HG02588 (cell line): ENCODE results near the gene ST8SIA2.

Experiments used
- ATAC-seq: cut with Tn5 transposase; IDR thresholded peaks from one replicate; pipeline ENCODE4 v1.9.1; 2021; ENCODE audit warnings: mild to moderate bottlenecking, moderate library complexity; ENCODE audit not compliant: unreplicated experiment

Gene ST8SIA2

GRCh38 chr15:92393071-92393979, at the start of gene ST8SIA2:
TSS of gene ST8SIA2 (plus strand) at chr15:92393881. CDS start at chr15:92394065, 184 bp downstream.
- ATAC-seq, result no peak

GRCh38 chr15:92343924-92344643, 49.6 kb upstream of the ST8SIA2 start:
- no peak for ATAC-seq

- ATAC-seq, result no peak
Observed at GRCh38 chr15:92346063-92346462, 47.6 kb upstream of the ST8SIA2 start.

- ATAC-seq, result no peak
Observed at GRCh38 chr15:92355307-92355706, 38.4 kb upstream of the ST8SIA2 start.

- no peak for ATAC-seq
Observed at GRCh38 chr15:92361321-92362000, 32.2 kb upstream of the ST8SIA2 start.

- no peak for ATAC-seq
Observed at GRCh38 chr15:92362001-92362350, 31.7 kb upstream of the ST8SIA2 start.

- ATAC-seq, result no peak
Observed at GRCh38 chr15:92365084-92365483, 28.6 kb upstream of the ST8SIA2 start.

GRCh38 chr15:92365906-92366305, 27.8 kb upstream of the ST8SIA2 start:
- no peak for ATAC-seq

- no peak for ATAC-seq
Observed at GRCh38 chr15:92366381-92366780, 27.3 kb upstream of the ST8SIA2 start.

GRCh38 chr15:92375057-92375456, 18.6 kb upstream of the ST8SIA2 start:
- no peak for ATAC-seq

- no peak for ATAC-seq
Observed at GRCh38 chr15:92376109-92376508, 17.6 kb upstream of the ST8SIA2 start.

- ATAC-seq, result no peak
Observed at GRCh38 chr15:92377083-92377789, 16.4 kb upstream of the ST8SIA2 start.

- no peak for ATAC-seq
Observed at GRCh38 chr15:92383519-92384324, 10.0 kb upstream of the ST8SIA2 start.

- ATAC-seq, result no peak
Observed at GRCh38 chr15:92384381-92384780, 9.3 kb upstream of the ST8SIA2 start.

- no peak for ATAC-seq
Observed at GRCh38 chr15:92385096-92385495, 8.6 kb upstream of the ST8SIA2 start.

GRCh38 chr15:92391640-92392039, 2.0 kb upstream of the ST8SIA2 start:
- no peak for ATAC-seq

GRCh38 chr15:92392462-92392861, 1.2 kb upstream of the ST8SIA2 start:
- ATAC-seq, result no peak

- ATAC-seq, result no peak
Observed at GRCh38 chr15:92393980-92394308, 263 bp downstream of the ST8SIA2 start.

- ATAC-seq, result no peak
Observed at GRCh38 chr15:92394309-92395097, 822 bp downstream of the ST8SIA2 start.
